ENCODE results near the gene MAP1LC3A.

Gene MAP1LC3A

DNA sequence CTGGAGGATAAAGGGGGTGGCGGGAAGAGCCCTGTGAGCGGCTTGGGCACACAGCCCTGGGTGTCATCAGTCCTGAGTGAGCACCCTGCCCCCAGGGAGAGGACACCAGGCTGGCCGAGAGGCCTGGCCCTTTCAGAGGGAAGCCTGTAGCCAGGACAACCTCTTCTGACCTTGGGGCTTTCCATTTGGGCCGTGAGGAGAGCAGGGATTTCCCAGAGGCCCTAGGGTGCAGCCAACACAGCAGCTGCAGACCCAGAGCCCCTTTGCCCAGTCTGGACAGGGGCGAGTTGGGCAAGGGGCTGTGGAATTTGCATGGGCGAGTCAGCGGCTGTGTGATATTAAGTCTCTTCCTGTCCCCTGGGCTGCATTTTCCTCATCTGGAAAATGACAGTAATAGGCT is 6.3 kb downstream of the MAP1LC3A start:
- Histone ChIP-seq H3K4me3 (ENCODE audit: low read length) (no peak overlapping the region), H3K27ac (ENCODE audit: low read length) (no peak overlapping the region), H3K27me3 (ENCODE audit: control insufficient read depth, insufficient read depth, low read length) (no peaks in the 10 kb centered on the region), H3K4me1 (ENCODE audit: control insufficient read depth, insufficient read depth, low read length) (peaks cover 3% of the 10 kb centered on the region; the same call in 1 of the 2 replicates), H3K9me3 (ENCODE audit: control insufficient read depth, insufficient read depth, low read length) (no peaks in the 10 kb centered on the region), H3K36me3 (ENCODE audit: control insufficient read depth, insufficient read depth, low read length) (peaks cover 5% of the 10 kb centered on the region; the same call in 1 of the 2 replicates)
- whole genome bisulfite sequencing (ENCODE audit: insufficient coverage, insufficient read length): no CpG with 5 or more reads among the region's 7 CpGs
- DNase-seq (ENCODE audit: low read depth, low spot score): no peak

DNA sequence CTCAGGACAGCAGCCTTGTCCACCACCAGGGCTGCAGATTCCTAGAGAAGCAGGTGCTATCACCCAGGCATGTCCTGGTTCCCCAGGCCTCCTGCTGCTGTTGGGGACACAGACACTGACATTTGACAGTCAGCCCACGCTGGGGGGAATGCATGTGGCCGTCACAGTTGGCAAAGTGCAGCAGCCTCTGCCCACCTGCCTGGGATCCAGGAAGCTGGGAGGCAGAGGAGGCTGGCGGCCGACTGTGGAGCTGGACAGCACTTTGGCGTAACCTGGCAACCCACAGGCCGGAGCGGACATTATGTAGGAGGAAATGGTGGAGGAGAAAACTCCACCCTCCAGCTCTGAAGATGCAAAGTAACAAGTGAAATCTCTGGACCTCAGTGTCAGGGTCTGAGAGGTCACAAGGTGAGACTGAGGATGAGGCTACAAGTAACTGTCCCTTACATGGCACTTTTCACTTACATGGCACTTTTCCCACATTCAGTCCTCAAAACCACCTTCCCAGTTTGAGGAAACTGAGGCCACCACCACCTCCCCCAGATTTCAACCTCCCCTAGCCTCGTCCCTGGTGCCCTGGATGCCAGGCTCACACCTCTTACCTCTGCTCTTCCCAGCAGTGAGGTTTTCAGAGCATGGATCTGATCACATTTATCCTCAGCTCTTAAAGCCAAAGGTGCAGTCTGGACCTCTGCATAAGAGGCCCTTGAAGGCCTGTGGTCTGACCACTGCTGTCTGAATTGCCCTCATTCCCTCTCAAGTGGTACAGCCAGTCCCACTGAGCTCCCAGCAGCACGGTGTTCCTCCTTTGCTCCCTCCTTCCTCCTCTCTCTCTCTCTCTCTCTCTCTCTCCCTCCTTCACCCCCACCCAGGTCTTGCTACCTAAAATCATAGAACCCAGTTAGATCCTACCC is 8.7 kb downstream of the MAP1LC3A start:
- Histone ChIP-seq H3K4me1 (ENCODE audit: control insufficient read depth, insufficient read depth, low read length) (peaks cover 5% of the 10 kb centered on the region; the same call in 1 of the 2 replicates), H3K4me3 (ENCODE audit: low read length) (no peak overlapping the region), H3K36me3 (ENCODE audit: control insufficient read depth, insufficient read depth, low read length) (peaks cover 3% of the 10 kb centered on the region; the same call in 1 of the 2 replicates), H3K27me3 (ENCODE audit: control insufficient read depth, insufficient read depth, low read length) (no peaks in the 10 kb centered on the region), H3K9me3 (ENCODE audit: control insufficient read depth, insufficient read depth, low read length) (no peaks in the 10 kb centered on the region), H3K27ac (ENCODE audit: low read length) (no peak overlapping the region)
- WGBS (ENCODE audit: insufficient coverage, insufficient read length): no CpG with 5 or more reads among the region's 9 CpGs
- no peak for DNase-seq (ENCODE audit: low read depth, low spot score)

DNA sequence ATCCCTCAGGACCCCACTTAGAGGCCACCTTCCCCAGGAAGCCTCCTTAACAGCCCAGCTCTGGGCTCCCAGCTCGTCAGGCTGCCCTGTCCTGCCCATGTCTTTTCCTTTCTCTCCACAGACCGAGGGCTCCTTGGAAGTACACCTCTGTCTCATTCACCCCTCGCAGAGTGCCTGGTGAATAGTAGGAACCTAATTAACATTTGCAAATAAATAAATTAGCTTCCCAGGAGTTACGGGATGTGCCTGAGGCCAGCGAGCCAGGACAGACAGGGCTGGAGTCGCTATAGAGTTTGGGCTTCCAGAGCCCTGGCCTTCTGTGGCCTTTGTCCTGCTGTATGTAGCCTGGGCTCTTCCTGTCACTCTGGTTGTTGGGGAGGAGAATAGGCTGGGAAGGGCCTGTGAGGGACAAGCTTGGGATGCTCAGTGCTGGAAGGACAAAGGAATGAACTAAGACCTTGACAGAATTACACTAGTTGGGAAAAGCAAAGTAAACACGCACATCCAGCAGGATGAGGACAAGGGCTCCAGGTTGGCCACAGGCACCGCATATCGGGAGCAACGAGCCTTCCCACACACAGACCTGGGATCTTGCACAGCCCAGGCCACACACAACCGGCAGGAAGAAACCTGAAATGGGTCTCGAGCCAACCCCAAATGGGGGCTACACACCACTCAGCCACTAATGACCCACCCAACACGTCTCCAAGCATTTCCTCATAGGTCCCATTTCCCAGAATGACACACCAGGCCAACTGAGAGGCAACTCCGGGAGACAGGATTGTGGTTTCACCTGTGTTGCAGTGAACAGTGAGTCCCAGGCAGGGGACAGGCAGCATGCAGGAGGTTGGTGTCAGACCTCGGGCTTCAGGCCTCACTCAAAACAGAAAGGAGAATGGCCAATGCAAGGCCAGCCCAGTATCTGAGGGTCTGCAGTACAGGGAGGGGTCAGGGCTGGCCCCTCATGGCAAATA is 9.7 kb downstream of the MAP1LC3A start:
- no CpG with 5 or more reads among the region's 15 CpGs for WGBS (ENCODE audit: insufficient coverage, insufficient read length)
- H3K4me3 ChIP-seq (ENCODE audit: low read length): no peak overlapping the region
- H3K4me1 ChIP-seq (ENCODE audit: control insufficient read depth, insufficient read depth, low read length): peaks cover 5% of the 10 kb centered on the region; the same call in 1 of the 2 replicates
- no peaks in the 10 kb centered on the region for H3K27me3 ChIP-seq (ENCODE audit: control insufficient read depth, insufficient read depth, low read length)
- H3K36me3 ChIP-seq (ENCODE audit: control insufficient read depth, insufficient read depth, low read length): peaks cover 3% of the 10 kb centered on the region; the same call in 1 of the 2 replicates
- H3K9me3 ChIP-seq (ENCODE audit: control insufficient read depth, insufficient read depth, low read length): no peaks in the 10 kb centered on the region
- DNase-seq (ENCODE audit: low read depth, low spot score): no peak
- no peak overlapping the region for H3K27ac ChIP-seq (ENCODE audit: low read length)

DNA sequence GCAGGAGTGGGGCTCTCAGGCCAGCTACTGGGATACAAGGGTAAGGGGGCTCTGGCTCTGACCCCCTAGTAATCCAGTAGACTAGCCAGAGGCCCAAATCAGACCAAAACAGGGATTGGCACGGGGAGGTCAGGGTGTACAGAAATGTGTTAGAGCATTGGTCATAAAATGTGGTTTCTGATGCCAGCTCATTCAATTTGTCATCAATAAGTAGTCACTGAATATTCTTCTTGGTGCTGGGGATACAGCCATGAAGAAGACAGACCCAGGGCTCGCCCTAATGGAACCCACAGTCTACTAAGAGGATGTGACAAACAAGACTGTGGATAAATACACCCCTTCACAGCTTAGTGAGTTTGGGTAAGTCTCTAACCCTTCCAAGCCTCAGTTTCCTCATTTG is 11.1 kb downstream of the MAP1LC3A start:
- Histone ChIP-seq H3K27ac (ENCODE audit: low read length) (no peak overlapping the region), H3K36me3 (ENCODE audit: control insufficient read depth, insufficient read depth, low read length) (peaks cover 3% of the 10 kb centered on the region; the same call in 1 of the 2 replicates), H3K4me1 (ENCODE audit: control insufficient read depth, insufficient read depth, low read length) (peaks cover 5% of the 10 kb centered on the region; the same call in 1 of the 2 replicates), H3K4me3 (ENCODE audit: low read length) (no peak overlapping the region), H3K27me3 (ENCODE audit: control insufficient read depth, insufficient read depth, low read length) (no peaks in the 10 kb centered on the region), H3K9me3 (ENCODE audit: control insufficient read depth, insufficient read depth, low read length) (no peaks in the 10 kb centered on the region)
- WGBS (ENCODE audit: insufficient coverage, insufficient read length): no CpG with 5 or more reads among the region's 2 CpGs
- DNase-seq (ENCODE audit: low read depth, low spot score): no peak

DNA sequence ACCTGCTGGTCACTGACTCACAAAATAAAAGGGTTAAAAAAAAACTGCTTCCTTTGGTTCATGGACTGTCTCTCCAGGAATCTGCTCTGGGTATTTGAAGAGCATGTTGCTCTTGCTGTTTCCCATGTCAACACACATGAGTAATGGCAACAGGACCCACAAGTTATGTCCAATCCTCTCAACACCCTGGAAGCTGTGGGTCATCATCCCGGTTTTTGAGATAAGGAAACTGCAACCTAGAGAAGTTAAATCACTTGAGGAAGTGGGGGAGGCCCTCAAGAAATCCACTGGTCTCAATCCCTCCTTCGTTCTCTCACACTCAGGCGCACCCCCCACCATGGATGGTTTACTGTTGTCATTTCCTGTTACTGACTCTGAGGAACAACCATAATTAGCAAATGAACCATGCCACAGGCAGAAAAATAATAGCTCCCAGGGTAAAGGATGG is 12.4 kb downstream of the MAP1LC3A start:
- no peak for DNase-seq (ENCODE audit: low read depth, low spot score)
- Histone ChIP-seq H3K4me3 (ENCODE audit: low read length) (no peak overlapping the region), H3K27me3 (ENCODE audit: control insufficient read depth, insufficient read depth, low read length) (no peaks in the 10 kb centered on the region), H3K9me3 (ENCODE audit: control insufficient read depth, insufficient read depth, low read length) (no peaks in the 10 kb centered on the region), H3K36me3 (ENCODE audit: control insufficient read depth, insufficient read depth, low read length) (peaks cover 3% of the 10 kb centered on the region; the same call in 1 of the 2 replicates), H3K4me1 (ENCODE audit: control insufficient read depth, insufficient read depth, low read length) (peaks cover 5% of the 10 kb centered on the region; the same call in 1 of the 2 replicates), H3K27ac (ENCODE audit: low read length) (no peak overlapping the region)
- no CpG with 5 or more reads among the region's 3 CpGs for WGBS (ENCODE audit: insufficient coverage, insufficient read length)

DNA sequence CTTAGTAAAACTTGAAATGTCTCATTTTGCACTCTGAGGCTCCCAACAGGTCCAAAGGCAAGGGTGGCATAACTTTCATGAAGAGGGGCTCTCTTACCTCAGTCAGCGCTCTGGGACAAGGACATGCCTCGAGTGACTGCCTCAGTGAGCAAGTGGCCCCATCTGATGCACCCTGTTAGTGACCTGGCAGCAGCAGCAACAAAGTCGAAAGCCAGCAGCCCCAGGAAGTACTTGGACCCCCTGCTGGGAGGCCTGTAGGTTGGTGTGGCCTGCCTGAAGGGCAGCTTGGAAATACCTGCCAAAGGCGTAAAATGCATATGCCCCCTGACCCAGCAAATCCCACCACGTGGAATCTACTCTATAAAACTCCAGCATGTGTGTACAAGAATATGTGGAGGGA is 13.2 kb downstream of the MAP1LC3A start:
- peaks cover 5% of the 10 kb centered on the region; the same call in 1 of the 2 replicates for H3K4me1 ChIP-seq (ENCODE audit: control insufficient read depth, insufficient read depth, low read length)
- H3K27ac ChIP-seq (ENCODE audit: low read length): no peak overlapping the region
- DNase-seq (ENCODE audit: low read depth, low spot score): no peak
- no peak overlapping the region for H3K4me3 ChIP-seq (ENCODE audit: low read length)
- WGBS (ENCODE audit: insufficient coverage, insufficient read length): no CpG with 5 or more reads among the region's 5 CpGs
- peaks cover 3% of the 10 kb centered on the region; the same call in 1 of the 2 replicates for H3K36me3 ChIP-seq (ENCODE audit: control insufficient read depth, insufficient read depth, low read length)
- no peaks in the 10 kb centered on the region for H3K27me3 ChIP-seq (ENCODE audit: control insufficient read depth, insufficient read depth, low read length)
- no peaks in the 10 kb centered on the region for H3K9me3 ChIP-seq (ENCODE audit: control insufficient read depth, insufficient read depth, low read length)

DNA sequence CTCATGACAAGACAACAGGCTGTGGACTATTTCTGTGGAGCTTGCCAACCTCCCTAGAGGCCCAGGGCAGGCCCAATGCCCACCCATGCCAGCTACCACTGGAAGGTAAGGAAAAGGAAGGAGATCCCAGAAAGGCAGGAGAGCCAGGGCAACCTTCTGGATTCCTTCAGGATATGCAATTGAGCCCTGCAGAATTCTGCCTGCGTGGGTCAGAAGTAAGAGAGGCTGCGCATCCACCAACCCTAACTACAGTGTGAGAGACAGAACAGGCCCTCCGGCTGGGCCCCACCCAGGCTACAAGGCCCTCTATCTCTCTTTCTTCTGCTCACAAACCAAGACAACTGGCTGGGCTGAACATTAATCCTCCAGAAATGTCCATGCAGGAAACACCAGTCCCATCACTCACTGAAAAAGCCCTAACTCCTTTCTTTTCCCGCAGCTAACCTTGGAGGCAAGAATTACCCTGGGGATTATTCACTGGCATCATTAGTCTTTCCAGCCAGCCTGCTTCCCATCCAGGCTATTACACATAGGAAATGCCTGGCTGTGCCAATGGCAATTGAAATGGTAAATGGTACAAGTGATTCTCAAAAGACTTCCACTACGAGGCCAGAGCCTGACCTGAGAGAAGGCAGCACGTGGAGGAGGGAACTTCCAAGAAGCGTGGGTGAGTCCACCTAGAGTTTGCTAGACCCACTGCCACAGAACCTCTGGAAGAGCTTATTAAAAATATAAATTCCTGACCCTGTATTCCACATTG is 15.2 kb downstream of the MAP1LC3A start:
- H3K4me3 ChIP-seq (ENCODE audit: low read length): no peak overlapping the region
- no peak overlapping the region for H3K27ac ChIP-seq (ENCODE audit: low read length)
- no CpG with 5 or more reads among the region's 7 CpGs for WGBS (ENCODE audit: insufficient coverage, insufficient read length)
- no peaks in the 10 kb centered on the region for H3K9me3 ChIP-seq (ENCODE audit: control insufficient read depth, insufficient read depth, low read length)
- no peaks in the 10 kb centered on the region for H3K27me3 ChIP-seq (ENCODE audit: control insufficient read depth, insufficient read depth, low read length)
- peaks cover 2% of the 10 kb centered on the region; the same call in 1 of the 2 replicates for H3K4me1 ChIP-seq (ENCODE audit: control insufficient read depth, insufficient read depth, low read length)
- no peak for DNase-seq (ENCODE audit: low read depth, low spot score)
- no peaks in the 10 kb centered on the region for H3K36me3 ChIP-seq (ENCODE audit: control insufficient read depth, insufficient read depth, low read length)

DNA sequence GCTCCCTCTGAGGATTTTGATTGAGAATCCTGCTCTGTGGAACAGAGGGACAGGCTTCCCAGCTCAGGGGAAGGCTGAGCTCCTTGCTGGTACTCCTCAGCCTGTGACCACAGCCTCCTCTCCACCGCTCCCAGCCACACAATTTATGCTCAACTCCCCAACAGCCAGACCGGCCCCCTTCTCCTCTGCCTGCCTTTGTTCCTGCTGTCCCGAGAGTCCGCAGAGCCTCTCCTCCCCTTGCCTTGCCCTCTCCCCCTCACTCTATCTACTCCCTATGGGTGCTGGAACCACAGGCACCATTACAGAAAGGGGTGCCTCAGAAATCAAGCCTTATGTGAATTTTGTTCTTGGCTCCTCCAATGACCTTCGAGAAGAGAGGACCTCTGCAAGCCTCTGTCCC is 15.9 kb downstream of the MAP1LC3A start:
- H3K9me3 ChIP-seq (ENCODE audit: control insufficient read depth, insufficient read depth, low read length): no peaks in the 10 kb centered on the region
- no peak overlapping the region; the same call in 1 of the 2 replicates for H3K4me3 ChIP-seq (ENCODE audit: low read length)
- H3K4me1 ChIP-seq (ENCODE audit: control insufficient read depth, insufficient read depth, low read length): peaks cover 2% of the 10 kb centered on the region; the same call in 1 of the 2 replicates
- no peaks in the 10 kb centered on the region for H3K36me3 ChIP-seq (ENCODE audit: control insufficient read depth, insufficient read depth, low read length)
- no CpG with 5 or more reads among the region's 5 CpGs for WGBS (ENCODE audit: insufficient coverage, insufficient read length)
- H3K27me3 ChIP-seq (ENCODE audit: control insufficient read depth, insufficient read depth, low read length): no peaks in the 10 kb centered on the region
- H3K27ac ChIP-seq (ENCODE audit: low read length): no peak overlapping the region
- no peak for DNase-seq (ENCODE audit: low read depth, low spot score)

DNA sequence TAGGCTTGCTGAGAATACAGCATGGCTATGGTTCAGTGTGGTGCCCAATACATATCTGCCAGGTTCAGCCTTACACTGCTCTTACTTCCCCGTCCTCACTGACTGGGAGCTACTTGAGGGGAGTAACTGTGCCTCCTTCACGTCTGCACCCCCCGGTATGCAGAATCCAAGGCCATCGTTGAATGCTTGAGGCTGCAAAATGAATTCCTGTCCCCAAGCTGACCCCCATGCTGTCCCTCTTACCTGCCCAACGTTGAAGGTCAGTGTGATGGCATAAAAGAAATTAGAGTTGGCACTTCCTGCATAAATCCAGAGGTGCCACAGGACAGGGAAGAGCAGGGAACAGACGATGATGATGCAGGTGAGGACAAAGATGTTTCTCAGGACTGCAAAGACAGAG is 16.3 kb downstream of the MAP1LC3A start:
- Histone ChIP-seq H3K4me3 (ENCODE audit: low read length) (no peak overlapping the region), H3K27me3 (ENCODE audit: control insufficient read depth, insufficient read depth, low read length) (no peaks in the 10 kb centered on the region), H3K4me1 (ENCODE audit: control insufficient read depth, insufficient read depth, low read length) (peaks cover 2% of the 10 kb centered on the region; the same call in 1 of the 2 replicates), H3K36me3 (ENCODE audit: control insufficient read depth, insufficient read depth, low read length) (no peaks in the 10 kb centered on the region), H3K9me3 (ENCODE audit: control insufficient read depth, insufficient read depth, low read length) (no peaks in the 10 kb centered on the region), H3K27ac (ENCODE audit: low read length) (no peak overlapping the region)
- WGBS (ENCODE audit: insufficient coverage, insufficient read length): no CpG with 5 or more reads among the region's 6 CpGs
- no peak for DNase-seq (ENCODE audit: low read depth, low spot score)
